Astrocyte of the spinal cord (primary cell): ENCODE measurements around the gene KRR1.
"Not testable (repeated sequence)": the region's sequence is repeated elsewhere in the genome, so short reads cannot be mapped to it uniquely, and the experiment has no call there.

Source experiments
- DNase-seq: peaks from one replicate; pipeline ENCODE4 v3.0.0; 2011; ENCODE audit warnings: low read depth, low spot score
- H3K4me3 ChIP-seq: 2 replicates; pipeline ENCODE4 v1.5.1; 2011; ENCODE audit warnings: low read depth, mild to moderate bottlenecking, low read length, moderate library complexity
- in situ Hi-C: cut with HindIII; loops from 2 replicates; pipeline ENCODE4 v1.10.0; 2017; ENCODE audit warnings: low sequenced_read_pairs
- TF ChIP-seq, protein P1 (sequence below): IDR thresholded peaks from 2 replicates; pipeline ENCODE4 v1.5.1; 2012; ENCODE audit warnings: low read depth, mild to moderate bottlenecking, low read length, inconsistent platforms

The KRR1 gene

GRCh38 chr12:75452675-75453330 is 58.6 kb downstream of the KRR1 start:
- TF ChIP-seq, protein P1, sequence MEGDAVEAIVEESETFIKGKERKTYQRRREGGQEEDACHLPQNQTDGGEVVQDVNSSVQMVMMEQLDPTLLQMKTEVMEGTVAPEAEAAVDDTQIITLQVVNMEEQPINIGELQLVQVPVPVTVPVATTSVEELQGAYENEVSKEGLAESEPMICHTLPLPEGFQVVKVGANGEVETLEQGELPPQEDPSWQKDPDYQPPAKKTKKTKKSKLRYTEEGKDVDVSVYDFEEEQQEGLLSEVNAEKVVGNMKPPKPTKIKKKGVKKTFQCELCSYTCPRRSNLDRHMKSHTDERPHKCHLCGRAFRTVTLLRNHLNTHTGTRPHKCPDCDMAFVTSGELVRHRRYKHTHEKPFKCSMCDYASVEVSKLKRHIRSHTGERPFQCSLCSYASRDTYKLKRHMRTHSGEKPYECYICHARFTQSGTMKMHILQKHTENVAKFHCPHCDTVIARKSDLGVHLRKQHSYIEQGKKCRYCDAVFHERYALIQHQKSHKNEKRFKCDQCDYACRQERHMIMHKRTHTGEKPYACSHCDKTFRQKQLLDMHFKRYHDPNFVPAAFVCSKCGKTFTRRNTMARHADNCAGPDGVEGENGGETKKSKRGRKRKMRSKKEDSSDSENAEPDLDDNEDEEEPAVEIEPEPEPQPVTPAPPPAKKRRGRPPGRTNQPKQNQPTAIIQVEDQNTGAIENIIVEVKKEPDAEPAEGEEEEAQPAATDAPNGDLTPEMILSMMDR, result no peak
- in situ Hi-C loops, result no loop called here
- no peak overlapping the region for H3K4me3 ChIP-seq
- DNase-seq, result peak; percentile 56

DNA sequence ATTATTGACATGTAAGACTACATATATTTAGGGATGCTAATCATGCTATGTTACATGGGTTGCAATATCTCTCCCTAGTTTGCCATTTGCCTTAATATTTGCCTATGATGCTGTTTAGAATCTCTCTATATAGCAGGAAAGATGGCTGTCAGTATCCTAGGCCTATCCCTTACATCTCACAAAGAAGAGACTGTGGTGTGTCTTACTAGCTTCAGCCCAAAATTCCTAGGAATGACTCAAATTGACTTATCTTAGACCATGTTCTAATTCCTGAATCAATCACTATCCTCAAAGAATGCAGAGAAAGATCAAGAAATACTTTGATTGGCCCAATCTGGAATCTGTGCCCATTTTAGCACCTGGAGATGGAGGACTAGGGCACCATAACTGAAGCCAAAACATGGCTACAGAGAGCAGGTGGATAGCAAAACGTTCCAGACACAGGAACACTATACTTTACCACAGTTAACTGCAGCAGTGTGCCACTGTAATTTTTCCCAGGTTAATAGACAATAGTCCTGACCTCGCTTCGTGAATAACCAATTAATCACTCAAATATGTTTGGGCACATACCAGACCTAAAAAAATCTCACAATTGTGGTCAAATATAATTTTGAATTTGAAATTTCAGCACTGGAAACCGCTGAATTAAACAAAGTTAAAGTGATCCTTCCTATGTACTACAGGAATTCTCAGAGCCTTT is 63.6 kb downstream of the KRR1 start:
- no peak overlapping the region for H3K4me3 ChIP-seq
- in situ Hi-C loops, result no loop called here
- TF ChIP-seq, protein P1, result no peak
- DNase-seq, result no peak

DNA sequence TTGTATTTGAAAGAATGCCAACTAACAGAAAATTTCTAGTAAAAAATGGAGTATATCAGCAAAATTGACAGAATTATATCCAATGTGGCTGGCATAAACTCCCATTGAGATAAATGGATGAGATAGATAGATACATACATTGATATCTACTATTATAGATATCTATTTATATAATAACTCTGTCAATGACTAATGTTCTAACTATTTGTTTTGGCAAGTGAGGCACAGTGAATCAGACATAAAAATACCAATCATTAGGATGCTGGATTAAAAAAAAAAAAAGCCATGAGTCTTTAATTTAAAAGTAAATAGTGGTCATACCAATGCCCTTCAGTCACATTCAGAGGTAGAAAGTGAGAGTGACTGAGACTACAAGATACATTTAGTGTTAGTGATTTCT is 64.6 kb downstream of the KRR1 start:
- TF ChIP-seq, protein P1, result no peak
- in situ Hi-C loops, result no loop called here
- peak; percentile 72 for DNase-seq
- no peak overlapping the region for H3K4me3 ChIP-seq

- in situ Hi-C loops, H3K4me3 ChIP-seq, DNase-seq: not testable (repeated sequence)
Measured at GRCh38 chr12:75445137-75445507, 66.3 kb downstream of the KRR1 start.

GRCh38 chr12:75444429-75445136 is 66.8 kb downstream of the KRR1 start:
- no peak overlapping the region for H3K4me3 ChIP-seq
- DNase-seq, result peak; percentile 50
- in situ Hi-C loops, result no loop called here
- TF ChIP-seq, protein P1, result no peak

GRCh38 chr12:75443709-75444108 is 67.7 kb downstream of the KRR1 start:
- in situ Hi-C loops, result no loop called here
- H3K4me3 ChIP-seq, result no peak overlapping the region
- TF ChIP-seq, protein P1, result no peak
- no peak for DNase-seq

GRCh38 chr12:75442454-75442853 is 69.0 kb downstream of the KRR1 start:
- DNase-seq, H3K4me3 ChIP-seq, in situ Hi-C loops: not testable (repeated sequence)

DNA sequence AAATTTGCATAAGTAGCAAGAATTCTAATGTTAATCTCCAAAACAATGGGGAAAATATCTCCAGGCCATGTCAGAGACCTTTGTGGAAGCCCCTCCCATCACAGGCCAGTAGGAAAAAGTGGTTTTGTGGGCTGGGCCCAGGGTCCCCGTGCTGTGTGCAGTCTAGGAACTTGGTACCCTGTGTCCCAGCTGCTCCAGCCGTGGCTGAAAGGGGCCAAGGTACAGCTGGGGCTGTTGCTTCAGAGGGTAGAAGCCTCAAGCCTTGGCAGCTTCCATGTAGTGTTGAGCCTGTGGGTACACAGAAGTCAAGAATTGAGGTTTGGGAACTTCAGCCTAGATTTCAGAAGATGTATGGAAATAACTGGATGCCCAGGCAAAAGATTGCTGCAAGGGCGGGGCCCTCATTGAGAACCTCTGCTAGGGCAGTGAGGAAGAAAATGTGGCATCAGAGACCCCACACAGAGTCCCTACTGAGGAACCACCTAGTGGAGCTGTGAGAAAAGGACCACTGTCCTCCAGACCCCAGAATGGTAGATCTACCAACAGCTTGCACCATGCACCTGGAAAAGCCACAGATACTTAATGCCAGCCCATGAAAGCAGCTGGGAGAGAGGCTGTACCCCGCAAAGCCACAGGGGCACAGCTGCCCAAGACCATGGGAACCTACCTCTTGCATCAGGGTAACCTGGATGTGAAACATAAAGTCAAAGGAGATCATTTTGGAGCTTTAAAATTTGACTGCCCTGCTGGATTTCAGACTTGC is 69.5 kb downstream of the KRR1 start:
- in situ Hi-C loops, H3K4me3 ChIP-seq, DNase-seq: not testable (repeated sequence)
